Anterior cingulate cortex (tissue), 58 donors: ENCODE data around the gene SHB.

Experiments
- DNase-seq, 58 donors: peaks; one replicate each; lab custom pipeline; 2025; lab: John Stamatoyannopoulos, UW

SHB gene

DNA sequence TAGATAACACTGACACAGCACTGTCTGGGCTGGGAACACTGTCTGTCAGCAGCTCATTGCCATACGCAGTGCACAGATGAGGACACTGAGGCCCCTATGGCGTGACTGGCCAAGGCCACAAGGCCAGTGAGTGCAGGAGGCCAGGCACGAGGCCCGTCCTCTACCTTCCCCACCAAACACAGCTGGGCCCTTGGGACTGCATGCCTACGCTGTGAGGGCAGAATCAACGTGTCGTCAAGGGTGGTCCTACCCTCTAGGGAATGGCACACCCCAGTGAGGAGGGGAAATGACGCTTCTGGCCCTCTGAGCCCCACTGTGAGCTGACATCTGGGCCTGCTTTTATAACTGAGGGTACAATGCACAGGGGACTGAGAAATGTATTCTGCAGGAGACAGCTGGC is 123.0 kb downstream of the SHB start:
- DNase-seq = no peak

DNA sequence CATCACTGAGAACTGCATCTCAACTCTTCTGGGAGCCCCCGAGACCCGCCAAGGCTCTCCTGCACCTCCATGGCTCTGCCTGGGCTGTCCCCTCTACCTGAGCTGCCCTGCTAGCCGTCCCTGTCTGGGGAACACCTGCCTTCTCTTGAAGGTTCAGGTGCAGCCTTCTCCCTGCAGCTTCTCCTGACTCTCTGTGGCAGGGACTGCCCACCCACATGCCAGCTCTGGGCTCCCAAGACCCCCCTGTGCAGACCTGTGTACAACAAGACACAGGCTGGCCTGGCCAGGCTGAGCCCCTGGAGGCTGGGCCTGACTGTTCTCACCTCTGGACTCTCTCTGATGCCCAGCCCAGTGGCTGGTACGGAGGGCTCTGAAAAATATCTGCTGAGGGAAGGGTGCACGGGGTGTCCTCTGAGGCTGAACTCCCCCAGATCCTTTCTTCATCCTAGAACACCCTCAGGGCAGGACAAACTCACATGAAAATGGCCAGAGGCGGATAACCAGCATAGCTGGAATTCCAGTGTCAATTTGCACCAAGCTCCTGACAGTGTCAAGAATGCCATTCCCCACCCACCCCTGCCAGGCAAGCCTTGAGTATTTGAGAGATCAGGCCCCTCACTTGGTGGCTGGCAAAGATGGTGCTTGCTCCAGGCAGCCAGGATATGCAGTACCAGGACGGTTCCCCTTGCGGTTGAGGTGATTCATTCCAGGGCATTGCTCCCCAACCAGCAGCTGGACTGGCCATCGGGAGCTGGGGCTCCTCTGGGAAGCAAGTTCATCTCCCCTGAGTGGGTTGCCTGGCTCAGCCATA is 124.2 kb downstream of the SHB start:
- no peak for DNase-seq

DNA sequence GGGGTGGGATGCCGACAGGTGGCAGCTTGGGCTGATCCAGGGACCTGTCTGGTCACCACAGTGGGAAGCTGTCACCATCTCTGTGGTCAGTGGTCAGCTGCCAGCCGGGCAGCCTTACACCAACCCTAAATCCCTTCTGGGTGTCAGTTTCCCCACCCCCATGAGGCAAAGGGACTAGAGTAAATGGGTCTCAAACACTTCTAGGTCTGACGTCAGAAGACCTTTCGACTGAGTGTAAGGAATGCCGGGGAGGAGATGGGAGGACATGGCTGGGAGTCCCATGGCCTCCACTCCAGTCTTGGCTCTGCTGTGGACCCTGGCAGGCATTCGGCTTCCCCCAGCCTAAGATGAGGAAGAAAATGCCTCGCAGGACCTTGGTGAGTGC is 124.8 kb downstream of the SHB start:
- DNase-seq = no peak

GRCh38 chr9:37943345-37944265 is 125.4 kb downstream of the SHB start:
- DNase-seq = peak in 26 of 58 donors; percentile 16 to 84 (median 40)

DNA sequence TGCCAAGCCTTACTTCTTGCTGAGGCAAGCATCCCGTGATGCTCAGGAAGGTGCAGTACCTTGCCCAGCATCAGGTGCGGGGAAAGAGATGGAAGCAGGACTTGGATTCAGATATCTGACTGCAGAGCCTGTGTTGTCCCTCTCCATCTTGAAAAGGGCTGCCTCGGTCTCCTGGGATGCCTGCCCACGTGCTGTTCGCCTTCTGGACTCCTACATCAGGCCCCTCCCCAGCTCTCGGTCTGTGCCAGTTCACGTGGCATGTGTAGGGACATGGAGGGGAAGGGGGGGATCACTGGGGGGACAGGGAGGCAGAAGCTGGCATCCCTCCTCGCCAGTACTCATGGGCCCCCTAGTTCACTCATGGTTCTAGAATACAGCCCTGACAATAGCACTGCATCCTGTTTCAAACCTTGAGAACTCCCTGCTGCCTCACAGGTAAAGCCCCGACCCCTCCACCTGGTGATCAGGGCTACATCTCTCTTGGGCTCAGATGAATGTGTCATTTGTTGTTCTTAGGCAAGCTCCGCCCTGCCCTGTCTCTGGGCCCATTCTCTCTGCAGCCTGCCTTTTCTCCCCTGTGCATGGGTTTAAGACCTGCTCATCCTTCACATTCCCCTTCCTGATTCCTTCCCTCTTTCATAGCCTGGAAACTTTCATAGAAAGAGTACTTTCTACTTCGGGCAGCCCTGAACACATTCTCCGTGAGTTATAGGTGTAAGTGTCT is 126.2 kb downstream of the SHB start:
- no peak for DNase-seq

GRCh38 chr9:37941253-37941652 is 127.8 kb downstream of the SHB start:
- no peak for DNase-seq

DNA sequence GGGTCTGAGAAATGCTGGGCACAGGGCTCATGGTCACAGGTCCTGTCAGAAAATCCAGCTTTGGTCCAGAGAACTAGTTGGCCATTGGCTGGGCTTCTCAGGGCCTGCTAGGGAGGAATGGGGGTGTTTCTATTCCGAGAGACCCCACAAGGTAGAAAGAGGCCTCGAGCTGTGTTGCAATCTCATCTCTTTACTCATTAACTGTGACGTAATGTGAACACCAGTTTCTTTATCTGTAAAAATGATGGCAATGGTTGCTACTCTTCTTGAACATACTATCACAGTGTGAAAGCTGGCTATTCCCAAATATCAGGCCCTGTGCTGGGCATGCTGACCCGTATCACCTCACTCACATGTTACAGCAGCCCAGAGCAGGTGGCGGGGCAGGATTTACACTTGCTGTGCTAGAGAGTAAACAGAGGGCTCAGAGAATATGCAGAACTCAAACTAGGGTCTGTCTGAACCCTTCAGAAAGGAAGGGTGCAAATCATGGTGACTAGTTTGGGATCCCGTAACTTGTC is 129.4 kb downstream of the SHB start:
- DNase-seq = no peak

- DNase-seq = peak in 19 of 58 donors; percentile 14 to 62 (median 32)
Observed at GRCh38 chr9:37938121-37938891, 130.7 kb downstream of the SHB start.

DNA sequence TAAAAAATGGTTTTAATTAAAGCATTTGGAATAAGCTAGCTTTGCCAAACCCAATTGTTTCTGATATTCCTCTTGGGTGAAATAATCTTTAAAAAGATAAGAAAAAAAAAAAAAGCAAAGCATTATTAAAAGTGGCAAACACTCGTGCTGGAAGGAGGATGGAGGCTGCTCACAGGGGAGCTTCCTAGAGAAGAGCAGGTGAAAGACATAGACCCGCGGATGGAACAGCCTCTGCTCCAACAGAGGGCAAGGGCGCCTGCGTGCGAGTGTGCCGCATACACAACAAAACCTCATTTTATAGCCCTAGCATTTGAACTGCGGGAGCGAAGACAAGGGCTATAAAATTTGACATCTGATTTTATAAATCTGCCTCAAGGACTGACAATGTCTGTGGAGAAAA is 131.7 kb downstream of the SHB start:
- DNase-seq = no peak

DNA sequence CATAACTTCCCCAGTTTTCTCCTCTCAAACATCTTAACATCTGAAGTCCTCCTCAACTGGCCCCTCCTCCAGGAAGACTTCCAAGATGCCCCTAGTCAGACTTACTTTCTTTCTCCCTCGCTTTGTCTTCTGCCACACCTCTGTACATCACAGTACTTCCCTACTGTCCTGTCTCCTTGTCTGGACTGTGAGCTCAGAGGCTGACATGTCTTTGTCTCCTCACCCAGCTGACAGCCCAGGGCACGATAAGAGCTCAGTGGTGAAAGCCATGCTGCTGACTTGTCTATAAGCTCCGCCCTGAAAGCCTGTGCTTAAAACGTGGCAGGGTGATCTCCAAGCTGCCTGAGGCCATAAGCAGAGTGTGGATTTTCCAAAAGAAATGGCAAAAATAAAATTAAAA is 132.1 kb downstream of the SHB start:
- no peak for DNase-seq

DNA sequence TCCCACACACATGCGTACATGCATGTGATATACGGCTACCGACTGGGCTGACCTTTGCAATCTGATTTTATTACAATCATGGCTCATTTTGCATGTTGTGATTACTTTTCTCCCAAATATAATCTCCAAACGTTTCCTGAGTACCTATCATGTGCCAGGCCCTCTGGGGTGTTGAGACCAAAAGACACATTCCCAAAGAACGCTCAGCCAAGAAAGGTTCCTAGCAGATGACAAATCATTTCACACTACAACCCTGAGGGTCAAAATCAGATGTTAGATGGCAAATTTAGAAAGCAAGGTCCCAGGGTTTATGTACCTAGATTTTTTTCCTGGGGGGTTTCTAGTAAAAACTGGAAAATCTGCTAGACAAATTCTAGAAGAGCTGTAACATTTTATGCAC is 132.7 kb downstream of the SHB start:
- no peak for DNase-seq

DNA sequence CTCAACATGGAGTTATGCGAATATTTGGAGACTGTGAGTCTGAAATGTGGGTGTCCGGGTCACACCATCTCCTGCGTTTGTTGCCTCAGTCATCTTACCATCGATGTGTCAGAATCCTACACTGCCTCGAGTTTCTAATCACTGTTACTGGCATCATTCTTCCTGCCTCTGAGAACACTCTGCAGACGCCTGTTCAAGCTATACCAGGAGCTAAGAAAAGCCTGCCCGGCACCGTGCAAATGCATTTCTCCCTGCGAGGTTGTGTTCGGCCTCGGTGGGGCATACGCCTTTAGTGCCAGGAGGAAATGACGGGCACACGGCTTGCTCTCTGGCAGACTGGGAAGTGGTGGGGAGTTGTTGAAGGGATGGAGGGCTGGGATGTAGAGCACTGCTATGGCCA is 133.9 kb downstream of the SHB start:
- DNase-seq = no peak

GRCh38 chr9:37931592-37931991 is 137.4 kb downstream of the SHB start:
- no peak for DNase-seq

DNA sequence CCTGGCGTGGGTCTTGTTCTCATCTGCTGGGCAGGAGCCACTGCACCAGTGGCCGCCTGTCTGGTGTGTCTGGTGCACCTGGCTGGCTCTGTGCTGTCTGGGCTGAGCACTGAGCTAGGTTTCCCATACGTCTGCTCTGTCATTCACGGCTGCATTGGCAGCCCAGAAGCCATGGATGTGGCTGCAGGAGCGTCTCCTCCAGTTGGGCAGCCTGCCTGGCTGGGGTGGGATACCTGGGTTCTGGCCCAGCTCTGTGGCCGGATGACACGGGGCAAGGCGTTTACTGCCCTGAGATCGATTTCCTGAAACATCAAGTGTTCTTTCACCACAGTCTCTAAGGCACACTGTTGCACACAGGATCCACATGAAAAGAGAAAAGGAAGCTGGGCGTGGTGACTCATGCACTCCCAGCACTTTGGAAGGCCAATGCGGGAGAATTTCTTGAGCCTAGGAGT is 139.6 kb downstream of the SHB start:
- no peak for DNase-seq

DNA sequence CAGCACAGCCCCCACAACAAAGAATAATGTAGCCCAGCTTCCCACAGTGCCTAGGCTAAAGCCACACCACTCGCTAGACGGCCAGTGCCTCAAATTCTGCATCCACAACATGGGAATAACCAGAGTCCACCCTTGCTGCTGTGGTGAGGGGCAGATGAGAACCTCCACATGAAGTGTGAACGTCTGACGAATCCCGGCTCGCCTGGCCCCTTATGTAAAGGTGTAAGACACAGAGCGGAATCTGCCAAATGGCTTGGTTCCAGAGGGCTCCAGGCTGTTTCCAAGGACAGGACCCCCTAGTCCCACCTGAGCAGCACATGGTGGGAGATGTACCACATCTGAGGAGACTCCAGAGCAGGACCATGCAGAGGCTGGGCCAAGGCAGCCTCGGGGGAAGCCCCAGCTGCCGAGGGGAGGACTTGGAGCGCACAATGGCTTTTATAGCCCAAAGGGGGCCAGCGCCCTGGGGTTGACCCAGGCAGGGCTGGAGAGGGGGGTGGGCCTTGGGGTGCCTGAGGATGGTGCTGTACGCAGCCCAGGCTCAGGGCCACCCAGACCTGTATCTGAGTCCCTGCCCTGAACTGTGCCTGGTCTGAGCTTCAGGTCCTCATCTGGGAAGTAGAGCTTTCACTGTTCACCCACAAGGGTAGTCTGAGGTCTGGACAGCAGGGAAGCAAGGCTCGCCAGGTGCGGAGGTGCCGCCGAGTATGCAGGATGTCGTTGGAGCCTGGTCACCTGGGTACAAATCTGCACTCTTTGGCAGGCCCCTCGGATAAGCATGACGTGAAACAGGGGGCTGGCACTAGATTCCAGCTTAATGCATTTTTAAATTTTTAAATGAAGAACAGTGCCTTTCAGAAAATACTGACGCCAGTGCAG is 140.2 kb downstream of the SHB start:
- no peak for DNase-seq

DNA sequence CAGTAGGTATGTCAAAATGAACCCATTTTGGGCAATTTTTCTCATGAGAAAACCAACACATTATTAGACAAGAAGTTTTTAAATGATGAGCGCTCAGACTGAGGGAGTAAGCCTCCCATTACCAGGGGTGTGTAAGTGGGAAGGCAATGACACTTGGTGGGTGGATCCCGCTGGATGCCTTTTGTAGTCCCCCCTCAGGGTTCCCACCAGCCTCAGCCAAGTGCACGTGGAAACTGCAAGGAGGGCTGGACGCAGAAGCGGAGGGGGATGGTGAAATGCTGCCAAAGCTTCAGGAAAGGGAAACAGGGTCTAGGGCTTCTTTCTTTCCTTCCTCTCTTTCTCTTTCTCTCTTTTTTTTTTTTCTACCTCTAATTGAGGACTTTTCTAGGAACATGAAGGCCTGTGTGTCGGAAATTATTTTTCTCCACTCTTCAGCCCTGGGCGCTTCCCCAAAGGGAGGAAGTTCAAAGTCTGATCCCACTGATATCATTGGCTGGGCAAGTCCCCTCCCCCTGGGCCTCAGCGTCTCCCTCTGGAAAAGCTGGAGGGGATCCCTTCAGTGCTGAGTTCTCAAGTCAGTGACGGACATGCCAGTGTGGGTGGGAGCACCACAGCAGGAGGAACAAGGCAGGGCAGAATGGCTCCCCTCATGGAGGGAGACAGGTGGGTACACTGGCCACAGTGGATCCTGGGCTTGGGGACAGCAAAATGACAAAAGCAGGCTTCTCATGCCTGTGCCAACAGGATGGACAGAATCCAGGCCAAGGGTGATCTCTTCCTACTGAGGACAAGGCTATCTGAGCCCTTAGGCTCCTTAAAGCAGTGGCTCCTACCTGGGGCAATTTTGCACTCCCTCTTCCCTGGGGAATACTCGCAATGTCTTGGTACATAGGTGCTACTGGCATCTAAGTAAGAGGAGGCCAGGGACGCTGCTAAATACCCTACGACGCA is 141.2 kb downstream of the SHB start:
- DNase-seq = peak in 2 of 58 donors; percentile 14 to 21

GRCh38 chr9:37927132-37927531 is 141.9 kb downstream of the SHB start:
- peak in 2 of 58 donors; percentile 15 to 21 for DNase-seq

DNA sequence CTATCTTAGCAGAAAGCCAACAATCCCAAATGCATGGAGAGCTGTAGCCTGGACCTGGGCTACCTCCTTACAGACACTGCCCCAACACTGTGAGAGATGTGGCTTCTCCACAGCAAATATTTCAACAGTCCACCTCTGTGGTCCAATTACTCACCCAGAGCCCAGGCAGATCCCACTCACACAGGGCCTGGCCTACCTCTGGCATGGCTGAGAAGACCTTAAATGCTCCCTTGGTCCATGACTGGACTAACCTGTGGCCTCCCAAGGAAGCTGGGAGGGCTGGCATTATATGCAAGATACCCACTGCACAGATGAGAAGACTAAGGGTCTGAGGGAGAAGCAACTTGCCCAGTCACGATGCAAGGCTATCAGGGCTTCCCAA is 142.3 kb downstream of the SHB start:
- no peak for DNase-seq
